ENCODE data around the gene TTC27. TPM values are rescaled to one million over a fixed set of nuclear protein-coding genes. Genes with fewer than 3 reads are reported as not detected.

TTC27 gene
- total RNA-seq, 1 experiment from 2014 or later, result 23.9 TPM

DNA sequence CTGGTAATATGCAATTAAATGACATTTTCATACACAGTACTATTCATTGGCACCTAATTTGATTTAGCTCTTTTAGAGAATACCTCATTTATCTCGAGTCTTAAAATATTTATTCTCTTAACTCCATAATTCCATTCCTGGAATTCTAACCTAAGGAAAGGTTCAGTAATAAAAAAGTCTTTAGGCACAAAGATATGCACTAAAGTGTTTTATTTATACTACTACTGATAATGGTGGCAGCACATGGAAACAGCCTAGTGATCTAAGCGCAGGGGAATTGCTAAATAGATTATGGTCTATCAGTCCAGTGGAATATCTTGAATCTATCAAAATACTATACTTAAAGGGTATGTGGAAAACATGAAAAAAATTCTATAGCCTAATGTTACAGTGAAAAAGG, 176.4 kb downstream of the TTC27 start:
- no peak for DNase-seq (ENCODE audit: low read depth)

DNA sequence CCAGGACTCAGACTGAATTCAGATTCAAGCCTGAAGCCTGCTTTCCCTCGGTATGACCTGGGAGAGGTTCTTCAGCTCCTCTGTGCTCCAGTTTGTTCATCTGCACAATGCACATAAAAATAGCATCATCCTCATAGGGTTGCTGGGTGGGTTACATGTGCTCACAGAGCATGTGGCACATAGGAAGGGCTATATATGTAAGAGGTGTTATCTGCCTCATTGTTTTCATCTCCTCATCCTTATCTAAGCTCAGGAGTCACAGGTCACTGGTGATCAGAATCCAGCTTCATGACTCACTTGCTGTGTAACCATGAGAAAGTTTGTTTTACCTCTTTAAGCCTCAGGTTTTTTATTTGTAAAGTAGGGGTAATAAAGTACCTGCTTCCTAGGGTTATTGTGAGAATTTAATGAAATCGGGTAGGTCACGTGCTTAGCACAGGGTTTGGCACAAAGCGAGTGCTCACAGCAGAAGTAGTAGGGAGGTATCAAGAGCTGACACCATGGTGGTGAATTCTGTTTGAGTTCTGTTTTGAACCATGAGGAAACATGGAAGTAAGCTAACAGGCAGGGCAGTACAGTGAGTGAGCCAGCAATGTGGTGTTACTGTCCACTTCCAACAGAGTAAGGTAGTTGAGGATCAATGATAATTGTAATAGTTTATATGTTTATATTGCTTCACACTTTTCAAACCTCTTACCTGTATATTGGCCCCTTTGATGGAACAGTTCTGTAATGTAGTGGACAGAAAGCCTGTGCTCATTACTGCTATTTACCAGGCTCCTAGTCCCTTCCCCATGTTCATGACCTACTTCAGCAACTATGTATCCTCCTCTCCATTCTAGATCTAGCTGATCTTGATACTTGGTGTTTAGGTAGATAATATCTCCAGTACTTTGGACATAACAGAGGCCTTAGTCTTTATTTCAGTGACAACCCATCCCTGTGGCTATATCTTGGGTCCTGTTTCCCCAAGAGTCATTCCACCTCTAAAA, 177.6 kb downstream of the TTC27 start:
- DNase-seq (ENCODE audit: low read depth), result peak; percentile 15

DNA sequence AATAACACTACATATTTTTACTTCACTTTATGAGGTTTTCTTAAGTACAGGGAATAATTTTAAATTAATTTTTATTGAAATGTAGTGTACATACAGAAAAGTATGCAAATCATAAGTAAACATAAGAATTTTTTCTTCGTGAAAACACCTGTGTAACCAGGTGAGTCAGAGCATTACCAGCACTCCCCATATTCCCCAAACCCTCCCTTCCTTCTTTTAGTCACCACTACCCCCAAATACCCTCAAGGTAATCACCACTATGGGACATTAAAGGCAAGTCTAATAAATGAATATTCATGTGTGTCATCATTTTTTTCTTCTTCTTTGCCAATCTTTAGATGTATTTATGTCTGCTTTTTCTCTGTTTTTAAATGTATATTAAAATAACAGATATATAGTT, 179.0 kb downstream of the TTC27 start:
- DNase-seq (ENCODE audit: low read depth), result no peak

DNA sequence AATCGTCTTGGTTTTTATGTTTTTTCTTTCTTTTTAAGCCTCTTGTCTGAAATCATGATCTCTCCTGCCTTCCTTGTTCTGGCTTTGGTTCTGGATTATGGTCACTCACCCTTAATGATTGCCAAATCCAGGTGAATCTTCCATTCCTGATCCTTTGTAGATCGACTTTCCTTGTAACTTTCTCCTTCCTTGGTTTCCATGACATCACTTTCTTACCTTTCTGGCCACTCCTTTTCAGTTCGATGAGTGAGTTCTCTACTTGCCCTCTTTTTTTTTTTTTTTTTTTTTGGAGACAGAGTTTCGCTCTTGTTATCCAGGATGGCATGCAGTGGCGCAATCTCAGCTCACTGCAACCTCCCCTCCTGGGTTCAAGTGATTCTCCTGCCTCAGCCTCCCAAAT, 179.8 kb downstream of the TTC27 start:
- no peak for DNase-seq (ENCODE audit: low read depth)

DNA sequence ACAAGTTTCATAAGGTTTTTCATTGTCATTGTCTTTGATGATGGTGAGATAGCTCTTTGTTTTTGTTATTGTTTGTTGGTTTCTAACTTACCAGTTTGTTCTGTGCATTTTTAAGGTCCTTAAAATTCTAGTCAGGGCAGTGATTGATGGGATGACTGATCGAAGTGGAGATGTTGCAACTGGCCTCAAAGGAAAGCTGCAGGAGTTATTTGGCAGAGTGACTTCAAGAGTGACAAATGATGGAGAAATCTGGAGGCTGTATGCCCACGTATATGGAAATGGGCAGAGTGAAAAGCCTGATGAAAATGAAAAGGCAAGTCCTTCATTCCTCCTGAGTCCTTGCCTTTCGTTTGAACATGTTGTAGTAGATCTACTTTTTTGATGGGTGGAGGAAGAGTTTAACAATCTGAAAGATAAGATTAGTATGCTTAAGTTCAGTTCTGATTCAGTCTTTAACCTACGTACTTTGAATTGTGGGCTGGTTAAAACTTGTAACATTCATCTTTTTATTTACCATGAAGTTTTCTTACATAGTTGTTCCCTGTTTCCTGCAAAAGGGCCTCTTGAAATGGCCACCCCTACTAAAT, 183.2 kb downstream of the TTC27 start:
- DNase-seq (ENCODE audit: low read depth), result no peak

DNA sequence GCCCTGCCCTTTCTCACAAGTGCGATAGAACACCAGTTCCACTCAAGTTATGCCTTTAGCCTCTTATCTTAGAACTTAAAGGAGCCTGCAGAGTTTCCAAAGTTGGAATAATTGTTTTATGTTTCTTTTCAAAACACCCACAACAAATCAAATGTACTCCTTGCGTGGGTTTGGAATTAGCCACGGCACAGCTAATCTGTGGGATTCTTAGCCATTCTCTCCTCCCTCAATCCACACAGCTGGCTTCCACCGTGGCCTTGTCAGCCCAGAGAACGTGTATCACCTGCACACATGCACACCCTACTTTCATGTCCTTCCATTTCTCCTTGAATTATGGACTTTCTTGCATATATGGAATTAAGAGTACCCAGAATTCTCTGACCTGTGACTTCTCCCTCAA, 183.8 kb downstream of the TTC27 start:
- no peak for DNase-seq (ENCODE audit: low read depth)

DNA sequence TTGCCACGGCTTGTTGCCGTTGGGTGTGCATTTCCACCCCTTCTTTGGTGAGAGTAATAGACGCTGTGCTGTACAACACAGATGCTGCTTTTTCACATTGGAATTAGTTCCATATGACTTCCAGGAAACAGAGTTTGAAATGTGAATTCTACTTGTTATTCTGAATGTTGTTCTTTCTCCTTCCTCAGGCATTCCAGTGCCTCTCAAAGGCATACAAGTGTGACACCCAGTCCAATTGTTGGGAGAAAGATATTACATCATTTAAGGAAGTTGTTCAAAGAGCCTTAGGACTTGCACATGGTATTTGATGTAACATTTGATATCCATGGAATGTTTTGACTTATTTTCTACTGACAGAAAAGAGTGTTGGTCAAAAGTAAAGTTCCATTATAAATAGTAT, 184.5 kb downstream of the TTC27 start:
- DNase-seq (ENCODE audit: low read depth), result no peak

DNA sequence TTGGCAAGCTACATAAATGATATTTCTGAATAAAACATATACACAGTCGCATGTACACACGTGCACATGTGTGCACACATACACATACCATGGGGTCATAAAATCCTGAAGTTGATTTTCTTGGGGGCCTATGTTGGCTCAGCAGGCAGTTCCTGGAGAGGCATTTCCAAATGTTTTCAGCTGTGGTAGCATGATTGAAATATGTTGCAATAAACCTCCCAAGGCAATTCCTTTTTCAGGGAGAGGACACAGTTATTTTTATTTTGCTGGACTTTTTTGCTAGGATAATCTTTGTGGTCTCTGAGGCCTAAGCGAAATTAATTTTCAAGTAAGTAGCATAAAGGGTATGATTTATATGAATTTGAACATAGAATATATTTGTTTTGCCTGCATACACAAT, 192.2 kb downstream of the TTC27 start:
- DNase-seq (ENCODE audit: low read depth), result no peak

DNA sequence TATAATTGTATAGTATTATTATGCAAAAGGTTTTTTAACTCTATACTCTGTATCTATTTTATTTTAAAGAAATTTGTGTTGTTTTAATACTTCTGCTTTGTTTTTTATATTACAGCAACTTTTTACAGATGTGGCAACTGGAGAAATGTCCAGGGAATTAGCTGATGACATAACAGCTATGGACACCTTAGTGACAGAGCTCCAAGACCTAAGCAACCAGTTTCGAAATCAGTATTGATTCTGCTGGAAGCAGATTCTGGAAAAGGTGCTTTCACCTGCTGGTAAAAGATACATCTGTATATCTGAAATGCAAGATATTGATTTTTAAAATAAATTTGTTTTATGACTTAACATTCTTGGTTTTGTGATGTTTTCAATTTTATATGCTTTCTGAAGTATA, 192.9 kb downstream of the TTC27 start:
- DNase-seq (ENCODE audit: low read depth), result no peak

DNA sequence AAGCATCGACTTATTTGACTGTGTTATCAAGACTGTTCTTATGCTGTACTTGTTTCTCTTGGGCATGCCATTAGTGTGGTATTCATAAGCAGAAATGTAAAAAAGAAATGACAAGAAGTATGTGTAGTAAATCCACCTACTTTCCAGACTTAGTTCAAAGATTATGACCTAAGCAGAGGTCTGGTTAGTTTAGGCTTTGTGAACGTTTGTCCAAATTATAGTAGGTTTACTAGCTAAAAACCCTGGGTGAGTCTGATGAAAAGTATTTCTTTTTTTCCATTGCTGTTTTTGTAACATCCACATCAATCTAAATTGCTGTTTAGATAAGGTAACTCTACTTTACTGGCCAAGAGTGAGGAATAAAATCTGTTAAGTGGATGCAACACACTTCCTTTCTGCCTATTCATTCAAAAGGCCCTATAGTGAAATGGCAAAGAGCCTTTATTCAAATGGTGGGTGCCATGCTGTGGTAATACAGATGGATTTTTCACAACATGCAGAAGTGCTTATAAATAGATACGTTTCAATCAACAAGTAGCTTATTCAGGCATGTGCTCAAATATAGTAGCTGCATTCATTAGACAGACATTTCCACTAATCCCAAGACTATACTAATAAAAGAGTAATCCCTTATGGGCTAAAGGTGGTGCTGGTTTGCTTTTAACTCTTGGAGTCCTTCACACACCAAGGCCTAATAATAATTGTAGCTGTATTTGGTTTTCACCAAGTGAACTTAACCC, 196.4 kb downstream of the TTC27 start:
- no peak for DNase-seq (ENCODE audit: low read depth)

DNA sequence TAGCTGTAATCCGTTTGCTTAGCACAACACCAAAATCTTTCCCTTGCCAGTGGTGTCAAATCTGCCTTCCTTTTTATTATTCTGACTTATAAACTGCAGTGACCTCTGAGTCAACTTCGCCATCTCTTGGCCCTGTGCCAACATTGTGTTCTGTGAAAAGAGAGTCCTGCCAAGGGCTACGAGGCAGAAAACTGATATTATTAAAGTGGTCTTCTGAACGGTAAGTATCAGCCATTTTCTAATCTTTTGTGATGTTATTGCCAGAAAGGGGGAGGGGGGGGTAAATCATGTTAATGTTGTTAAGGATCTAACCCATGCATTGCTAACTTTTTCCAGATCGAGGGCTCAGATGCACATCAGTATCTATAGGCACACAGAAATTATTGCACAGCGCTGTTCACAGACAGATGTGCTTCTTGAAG, 197.5 kb downstream of the TTC27 start:
- DNase-seq (ENCODE audit: low read depth), result no peak

DNA sequence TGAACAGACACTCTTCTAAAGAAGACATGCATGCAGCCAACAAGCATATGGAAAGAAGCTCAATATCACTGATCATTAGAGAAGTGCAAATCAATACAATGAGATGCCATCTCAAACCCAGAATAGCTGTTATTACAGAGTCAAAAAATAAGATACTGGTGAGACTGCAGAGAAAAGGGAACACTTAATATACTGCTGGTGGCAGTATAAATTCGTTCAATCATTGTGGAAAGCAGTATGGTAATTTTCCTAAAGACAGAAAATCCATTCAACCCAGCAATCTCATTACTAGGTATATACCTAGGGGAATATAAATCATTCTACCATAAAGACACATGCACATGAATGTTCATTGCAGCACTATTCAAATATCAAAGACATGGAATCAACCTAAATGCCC, 202.3 kb downstream of the TTC27 start:
- no peak for DNase-seq (ENCODE audit: low read depth)

DNA sequence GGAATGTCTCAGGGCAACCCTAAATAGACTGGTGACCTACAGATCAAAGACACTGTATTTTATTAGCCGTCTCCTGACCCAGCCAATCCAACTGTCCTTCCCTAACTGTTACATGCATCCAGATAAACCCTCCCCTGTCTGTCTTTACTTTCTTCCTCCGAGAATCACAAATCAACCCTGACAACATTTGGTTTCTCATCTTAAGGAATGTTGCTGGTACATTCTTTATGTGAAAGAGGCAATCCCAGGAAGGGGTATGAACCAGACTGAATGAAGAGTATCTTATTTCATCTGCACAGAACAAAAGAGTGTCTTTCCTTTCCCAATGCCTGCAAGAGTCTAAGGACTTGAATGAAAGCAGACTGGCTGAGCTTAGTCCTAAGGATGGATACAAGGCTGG, 205.0 kb downstream of the TTC27 start:
- peak; percentile 39 for DNase-seq (ENCODE audit: low read depth)

DNA sequence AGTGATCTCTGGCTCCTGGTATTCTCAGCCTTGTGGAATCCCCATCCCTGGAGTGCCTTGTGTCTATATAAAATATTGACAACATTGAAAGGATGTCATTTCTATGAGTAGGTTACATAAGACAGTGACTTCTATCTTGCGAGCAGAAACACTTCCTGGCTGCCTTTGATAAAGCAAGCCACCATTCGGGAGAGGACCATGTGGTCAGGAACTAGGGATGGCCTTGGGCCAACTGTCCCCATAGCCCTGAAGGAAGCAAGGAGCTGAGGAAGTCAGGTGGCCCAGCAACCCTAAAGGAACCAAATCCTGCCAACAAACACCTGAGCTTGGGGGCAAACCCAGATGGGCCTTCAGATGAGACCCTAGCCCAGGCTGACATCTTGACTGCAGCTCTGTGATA, 205.9 kb downstream of the TTC27 start:
- no peak for DNase-seq (ENCODE audit: low read depth)

DNA sequence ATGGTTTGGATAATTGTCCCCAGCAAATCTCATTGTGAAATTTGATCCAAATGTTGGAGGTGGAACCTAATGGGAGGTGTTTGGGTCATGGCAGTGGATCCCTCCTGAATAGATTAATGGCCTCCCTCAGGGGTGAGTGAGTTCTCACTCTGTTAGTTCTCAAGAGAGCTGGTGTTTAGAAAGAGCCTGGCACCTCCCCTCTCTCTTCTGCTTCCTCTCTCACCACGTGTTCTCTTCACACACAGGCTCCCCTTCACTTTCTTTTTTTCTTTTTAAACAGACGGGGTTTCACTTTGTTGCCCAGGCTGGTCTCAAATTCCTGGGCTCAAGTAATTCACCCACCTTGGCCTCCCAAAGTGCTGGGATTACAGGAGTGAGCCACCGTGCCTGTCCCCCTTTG, 207.3 kb downstream of the TTC27 start:
- DNase-seq (ENCODE audit: low read depth), result no peak

DNA sequence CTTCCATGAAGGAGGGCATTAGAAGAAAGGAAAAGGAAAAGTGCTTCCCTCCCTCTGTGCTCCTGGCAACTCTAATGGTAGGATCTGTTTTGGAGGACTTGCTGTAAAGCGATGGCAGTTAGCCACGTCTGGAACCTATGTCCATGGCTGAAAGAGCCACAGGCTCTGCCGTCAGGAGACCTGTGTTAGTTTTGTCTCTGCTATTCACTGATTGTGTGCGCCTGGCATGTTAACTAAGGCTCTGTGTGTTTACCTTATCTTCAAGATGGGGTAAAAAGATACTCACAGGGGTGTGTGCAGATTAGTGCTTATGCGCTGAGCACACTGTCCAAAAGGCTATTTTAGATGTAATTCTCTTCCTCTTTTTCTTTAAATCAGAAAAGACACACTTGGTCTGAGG, 209.1 kb downstream of the TTC27 start:
- DNase-seq (ENCODE audit: low read depth), result no peak

DNA sequence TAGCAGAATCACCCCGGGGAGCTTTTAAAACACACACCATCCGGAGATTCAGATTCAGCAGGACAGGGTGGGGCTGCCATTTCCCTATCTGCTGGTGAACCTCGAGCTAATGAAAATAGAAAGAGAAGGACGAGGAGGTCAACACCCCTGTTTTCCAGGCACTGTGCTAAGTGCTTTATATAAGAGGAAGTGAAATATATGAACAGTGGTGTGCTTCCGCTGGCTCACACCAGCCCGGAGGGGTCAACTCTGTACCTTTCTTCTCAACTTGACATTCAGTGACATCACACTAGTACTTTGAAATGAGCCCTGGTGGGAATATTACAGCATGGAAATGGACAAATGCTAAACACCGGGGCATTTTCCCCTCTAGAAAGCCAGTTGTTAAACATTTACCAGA, 210.6 kb downstream of the TTC27 start:
- DNase-seq (ENCODE audit: low read depth), result no peak

DNA sequence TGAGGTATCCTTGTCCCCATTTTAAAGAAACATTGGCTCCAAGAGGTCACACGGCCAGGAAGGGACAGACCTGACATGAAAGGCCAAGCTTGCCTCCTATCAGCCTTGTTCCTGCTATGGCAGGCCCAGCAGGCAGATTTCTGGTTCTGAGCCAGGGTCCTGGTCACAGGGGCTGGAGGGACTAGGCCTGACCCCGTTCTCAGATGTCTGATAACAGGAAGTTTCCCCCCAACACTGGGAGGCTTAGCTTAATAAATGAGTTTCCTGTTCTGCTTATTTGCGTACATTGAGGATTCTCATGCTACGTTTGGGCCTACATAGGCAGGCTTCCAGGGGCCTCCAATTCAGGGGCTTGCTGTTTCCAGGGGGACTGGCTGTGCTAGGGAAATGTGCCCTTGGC, 211.1 kb downstream of the TTC27 start:
- DNase-seq (ENCODE audit: low read depth), result no peak

DNA sequence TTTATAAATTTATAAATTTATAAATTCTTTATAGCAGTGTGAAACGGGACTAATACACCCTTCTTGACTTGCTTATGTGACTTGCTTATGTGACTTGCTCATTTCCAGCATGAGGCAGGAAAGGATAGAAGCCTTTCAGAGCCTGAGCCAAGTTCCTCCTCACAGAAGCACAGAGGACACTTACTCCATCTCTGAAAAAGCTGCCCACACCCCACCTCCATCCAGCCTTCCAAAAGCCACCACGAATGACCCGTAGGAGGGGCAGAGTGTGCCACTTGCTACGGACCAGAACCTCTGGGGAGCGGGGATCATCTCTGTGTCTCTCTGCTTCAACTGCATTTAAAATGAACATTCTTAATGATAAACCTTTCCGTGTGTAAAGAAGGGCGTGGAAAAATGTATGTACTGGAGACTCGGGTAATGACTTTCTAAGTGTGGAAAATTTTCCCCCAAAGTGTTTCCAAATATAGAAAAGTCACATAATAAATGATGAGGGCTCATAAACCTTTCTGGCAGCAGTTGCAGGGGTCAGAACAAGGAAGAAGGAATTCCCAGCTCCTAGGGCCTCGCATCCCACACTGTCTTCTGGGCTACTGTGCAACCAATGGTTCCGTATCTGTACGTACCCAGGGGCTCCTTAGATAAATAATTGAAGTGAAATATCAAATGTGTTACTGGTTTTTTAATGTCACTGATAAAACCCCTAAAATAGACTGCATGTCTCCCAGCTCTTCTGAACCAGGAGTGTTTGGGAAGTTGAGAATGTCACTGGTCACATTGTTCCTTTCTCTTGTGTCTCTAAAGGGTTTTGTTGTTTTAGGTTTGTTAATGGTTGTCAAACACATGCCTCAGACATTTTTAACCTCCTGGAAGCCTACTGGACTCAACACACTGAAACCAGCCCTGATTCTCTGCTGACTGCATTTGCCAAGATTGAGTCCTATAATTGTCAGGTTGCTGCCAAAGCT, 214.4 kb downstream of the TTC27 start:
- no peak for DNase-seq (ENCODE audit: low read depth)

DNA sequence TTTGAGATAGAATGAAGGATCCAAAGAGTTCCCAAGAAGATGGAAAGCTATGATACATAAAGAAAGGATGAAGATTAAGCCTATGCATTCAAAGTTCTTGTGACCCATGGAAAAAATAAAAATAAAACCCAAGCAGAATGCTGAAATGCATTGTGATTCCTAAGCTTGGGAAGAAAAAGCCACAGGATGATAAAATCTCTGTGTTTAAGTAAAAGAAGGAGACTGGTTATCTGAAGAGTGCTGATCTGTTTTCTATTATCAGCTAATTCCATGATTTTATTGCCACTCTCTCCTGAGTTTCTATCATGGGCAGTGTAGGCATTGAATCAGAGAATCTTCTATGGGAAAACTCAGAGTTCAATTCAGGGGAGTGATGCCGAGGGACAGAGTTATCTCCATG, 215.8 kb downstream of the TTC27 start:
- no peak for DNase-seq (ENCODE audit: low read depth)

DNA sequence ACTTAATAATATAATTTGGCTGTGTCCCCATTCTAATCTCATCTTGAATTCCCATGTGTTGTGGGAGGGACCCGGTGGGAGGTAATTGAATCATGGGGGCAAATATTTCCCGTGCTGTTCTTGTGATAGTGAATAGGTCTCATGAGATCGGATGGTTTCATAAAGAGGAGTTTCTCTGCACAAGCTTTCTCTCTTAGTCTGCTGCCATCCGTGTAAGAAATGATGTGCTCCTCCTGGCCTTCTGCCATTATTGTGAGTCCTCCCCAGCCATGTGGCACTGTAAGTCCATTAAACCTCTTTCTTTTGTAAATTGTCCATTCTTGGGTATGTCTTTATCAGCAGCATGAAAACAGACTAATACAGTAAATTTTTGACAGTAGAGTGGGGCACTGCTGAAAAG, 216.4 kb downstream of the TTC27 start:
- no peak for DNase-seq (ENCODE audit: low read depth)

Measured in HT1080 (cell line).